GM21447 (cell line): ENCODE results near the gene IGFBP3.
"Not testable (repeated sequence)": the region's sequence is repeated elsewhere in the genome, so short reads cannot be mapped to it uniquely, and the experiment has no call there.

Source experiments
- ATAC-seq: cut with Tn5 transposase; IDR thresholded peaks from one replicate; pipeline ENCODE4 v1.9.1; 2021; ENCODE audit not compliant: unreplicated experiment

Gene IGFBP3, protein sequence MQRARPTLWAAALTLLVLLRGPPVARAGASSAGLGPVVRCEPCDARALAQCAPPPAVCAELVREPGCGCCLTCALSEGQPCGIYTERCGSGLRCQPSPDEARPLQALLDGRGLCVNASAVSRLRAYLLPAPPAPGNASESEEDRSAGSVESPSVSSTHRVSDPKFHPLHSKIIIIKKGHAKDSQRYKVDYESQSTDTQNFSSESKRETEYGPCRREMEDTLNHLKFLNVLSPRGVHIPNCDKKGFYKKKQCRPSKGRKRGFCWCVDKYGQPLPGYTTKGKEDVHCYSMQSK

GRCh38 chr7:45920502-45921380 lies at the start of gene IGFBP3:
Gene IGFBP3 (minus strand): TSS chr7:45921272. CDS start chr7:45921140, 132 bp downstream.
- ATAC-seq: no peak

GRCh38 chr7:45970454-45970853 lies 49.4 kb upstream of the IGFBP3 start:
- no peak for ATAC-seq

DNA sequence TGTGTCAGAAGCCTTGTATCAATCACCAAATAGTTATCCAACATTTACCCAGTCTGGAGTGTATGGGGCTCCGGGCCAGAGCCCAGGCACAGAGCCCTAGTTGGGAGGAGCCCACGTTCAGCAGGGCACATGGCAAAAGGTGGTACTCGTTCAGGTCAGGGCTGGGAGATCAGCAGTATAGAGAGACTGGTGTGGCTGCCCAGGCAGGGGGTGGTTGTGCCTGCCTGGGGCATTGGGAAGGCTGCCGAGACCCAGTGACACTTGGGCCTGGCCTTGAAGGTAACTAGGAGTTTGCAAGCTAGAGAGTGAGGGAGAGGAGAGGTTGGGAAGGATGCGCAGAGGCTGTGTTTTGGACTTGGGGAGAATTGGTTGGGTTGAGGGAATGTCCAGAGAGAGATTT lies 48.9 kb upstream of the IGFBP3 start:
- ATAC-seq: no peak

DNA sequence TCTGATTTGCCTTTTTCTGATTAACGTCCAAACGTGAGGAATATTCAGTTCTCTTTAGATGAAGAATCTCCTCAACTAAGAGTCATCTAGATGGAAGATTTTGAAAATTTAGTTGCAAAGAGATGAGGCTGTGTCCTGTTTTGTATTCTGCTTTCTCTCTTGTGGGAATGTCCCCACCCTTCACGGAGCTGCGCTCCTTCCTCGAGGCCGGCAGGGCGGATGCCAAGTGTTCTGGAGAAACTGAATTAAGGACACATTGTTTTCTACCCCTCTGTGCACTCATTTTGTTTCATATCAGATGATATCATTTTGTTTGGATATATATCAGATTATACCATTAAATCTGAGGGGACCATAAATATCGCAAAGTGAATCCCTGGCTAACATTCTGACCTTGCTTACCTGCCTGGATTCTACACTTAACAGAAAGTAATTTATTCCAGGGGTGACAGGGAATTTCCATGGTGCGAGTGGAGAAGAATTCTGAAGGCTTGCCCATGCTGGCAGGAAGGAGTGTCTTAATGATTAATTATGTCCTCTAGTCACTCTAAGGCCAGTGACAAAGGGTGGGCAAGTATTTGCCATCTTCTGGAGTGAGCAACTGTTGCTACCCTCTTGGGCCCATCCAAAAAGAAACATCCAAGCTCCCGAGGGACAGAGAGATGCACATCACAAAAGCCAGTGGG lies 47.9 kb upstream of the IGFBP3 start:
- no peak for ATAC-seq

GRCh38 chr7:45968312-45968711 lies 47.2 kb upstream of the IGFBP3 start:
- ATAC-seq: no peak

- no peak for ATAC-seq
Observed at GRCh38 chr7:45967591-45968157, 46.6 kb upstream of the IGFBP3 start.

GRCh38 chr7:45962861-45963260 lies 41.8 kb upstream of the IGFBP3 start:
- no peak for ATAC-seq

GRCh38 chr7:45957721-45958120 lies 36.6 kb upstream of the IGFBP3 start:
- no peak for ATAC-seq

DNA sequence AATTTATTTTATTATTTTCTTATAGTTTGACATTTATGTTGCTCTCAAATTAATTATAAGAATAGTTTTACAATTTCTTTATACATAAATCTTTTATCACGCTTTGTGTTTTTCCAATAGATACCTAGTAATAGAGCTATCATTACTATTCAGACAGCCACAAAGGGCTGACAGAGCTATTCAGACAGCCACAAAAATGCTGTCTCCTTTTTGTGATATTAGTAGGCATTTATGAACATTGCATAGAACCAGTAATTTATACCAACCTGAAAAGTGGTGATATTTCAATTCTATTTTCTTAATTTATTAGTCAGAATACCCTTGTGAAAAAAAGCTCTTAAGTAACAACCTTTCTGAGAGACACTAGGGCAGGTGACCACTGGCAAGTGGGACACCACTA lies 34.2 kb upstream of the IGFBP3 start:
- ATAC-seq: no peak

DNA sequence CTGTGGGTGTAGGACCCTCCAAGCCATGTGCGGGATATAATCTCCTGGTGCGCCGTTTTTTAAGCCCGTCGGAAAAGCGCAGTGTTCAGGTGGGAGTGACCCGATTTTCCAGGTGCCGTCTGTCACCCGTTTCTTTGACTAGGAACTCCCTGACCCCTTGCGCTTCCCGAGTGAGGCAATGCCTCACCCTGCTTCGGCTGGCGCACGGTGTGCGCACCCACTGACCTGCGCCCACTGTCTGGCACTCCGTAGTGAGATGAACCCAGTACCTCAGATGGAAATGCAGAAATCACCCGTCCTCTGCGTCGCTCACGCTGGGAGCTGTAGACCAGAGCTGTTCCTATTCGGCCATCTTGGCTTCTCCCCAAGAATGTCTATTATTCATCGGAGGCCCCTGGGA lies 32.0 kb upstream of the IGFBP3 start:
- ATAC-seq: not testable (repeated sequence)

DNA sequence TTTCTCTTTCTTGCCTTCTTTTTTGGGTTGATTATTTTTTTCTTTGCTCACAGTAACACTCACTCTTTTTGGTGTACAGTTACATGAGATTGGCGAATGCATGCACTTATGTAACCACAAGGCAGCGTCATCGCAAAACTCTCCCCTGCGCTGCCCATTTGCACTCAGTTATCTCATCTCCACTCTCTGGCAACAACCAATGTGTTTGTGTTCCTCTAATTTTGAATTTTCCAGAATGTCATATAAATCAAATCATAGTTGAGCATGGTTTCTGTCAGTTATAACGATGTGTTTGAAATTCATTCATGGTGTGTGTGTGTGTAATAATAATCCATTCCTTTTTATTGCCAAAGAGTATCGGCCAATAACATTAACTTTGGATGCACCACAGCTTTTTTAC lies 23.0 kb upstream of the IGFBP3 start:
- no peak for ATAC-seq

DNA sequence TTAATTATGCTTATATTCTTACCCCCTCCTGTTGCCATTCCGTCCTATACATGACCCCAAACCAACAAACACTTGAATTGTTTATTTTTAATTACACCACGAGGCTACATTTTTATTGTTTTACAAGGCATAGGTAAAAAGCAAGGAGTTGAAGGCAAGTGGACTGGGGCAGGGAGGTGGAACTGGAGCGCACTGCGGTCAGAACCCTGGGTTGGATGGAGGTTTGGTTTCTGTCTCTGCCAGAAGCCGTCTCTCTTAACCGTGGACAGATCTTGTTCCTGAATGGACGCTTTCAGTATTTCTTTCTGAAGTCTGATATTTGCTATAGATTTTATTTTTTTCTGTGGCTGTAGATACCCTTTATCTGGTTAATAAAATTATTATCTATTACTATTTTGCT lies 19.9 kb upstream of the IGFBP3 start:
- no peak for ATAC-seq

DNA sequence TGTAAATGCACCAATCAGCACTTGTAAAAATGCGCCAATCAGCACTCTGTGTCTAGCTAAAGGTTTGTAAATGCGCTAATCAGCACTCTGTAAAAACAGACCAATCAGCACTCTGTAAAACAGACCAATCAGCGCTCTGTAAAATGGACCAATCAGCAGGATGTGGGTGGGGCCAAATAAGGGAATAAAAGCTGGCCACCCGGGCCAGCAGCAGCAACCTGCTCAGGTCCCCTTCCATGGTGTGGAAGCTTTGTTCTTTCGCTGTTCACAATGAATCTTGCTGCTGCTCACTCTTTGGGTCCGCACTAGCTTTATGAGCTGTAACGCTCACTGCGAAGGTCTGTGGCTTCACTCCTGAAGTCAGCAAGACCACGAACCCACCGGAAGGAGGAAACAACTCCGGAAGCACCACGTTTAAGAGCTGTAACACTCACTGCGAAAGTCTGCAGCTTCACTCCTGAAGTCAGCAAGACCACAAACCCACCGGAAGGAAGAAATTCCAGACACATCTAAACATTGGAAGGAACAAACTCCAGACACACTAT lies 19.2 kb upstream of the IGFBP3 start:
- ATAC-seq: not testable (repeated sequence)

GRCh38 chr7:45939574-45939973 lies 18.5 kb upstream of the IGFBP3 start:
- ATAC-seq: no peak

GRCh38 chr7:45938626-45939302 lies 17.7 kb upstream of the IGFBP3 start:
- no peak for ATAC-seq

- no peak for ATAC-seq
Observed at GRCh38 chr7:45937862-45938261, 16.8 kb upstream of the IGFBP3 start.

DNA sequence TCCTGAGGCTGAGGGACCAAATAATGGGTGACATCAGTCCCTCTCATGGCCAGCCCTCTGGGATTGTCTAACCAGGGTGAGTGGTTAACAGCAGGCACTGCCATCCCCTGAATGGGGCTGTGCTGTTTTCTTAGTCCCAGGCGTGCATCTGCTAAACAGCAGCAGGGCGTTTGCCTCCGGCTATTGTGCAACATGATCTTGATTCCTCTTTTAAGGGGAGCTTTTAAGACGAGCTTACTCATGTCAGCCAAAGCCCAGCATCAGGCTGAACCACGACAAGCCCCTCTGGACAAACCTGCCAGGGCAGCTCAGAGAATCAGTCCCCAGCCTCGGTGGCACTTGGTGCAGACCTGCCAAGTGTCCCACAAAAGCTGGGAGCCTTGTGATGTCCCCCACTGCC lies 16.2 kb upstream of the IGFBP3 start:
- ATAC-seq: no peak

GRCh38 chr7:45930967-45931366 lies 9.9 kb upstream of the IGFBP3 start:
- no peak for ATAC-seq

- ATAC-seq: no peak
Observed at GRCh38 chr7:45927721-45928120, 6.6 kb upstream of the IGFBP3 start.

DNA sequence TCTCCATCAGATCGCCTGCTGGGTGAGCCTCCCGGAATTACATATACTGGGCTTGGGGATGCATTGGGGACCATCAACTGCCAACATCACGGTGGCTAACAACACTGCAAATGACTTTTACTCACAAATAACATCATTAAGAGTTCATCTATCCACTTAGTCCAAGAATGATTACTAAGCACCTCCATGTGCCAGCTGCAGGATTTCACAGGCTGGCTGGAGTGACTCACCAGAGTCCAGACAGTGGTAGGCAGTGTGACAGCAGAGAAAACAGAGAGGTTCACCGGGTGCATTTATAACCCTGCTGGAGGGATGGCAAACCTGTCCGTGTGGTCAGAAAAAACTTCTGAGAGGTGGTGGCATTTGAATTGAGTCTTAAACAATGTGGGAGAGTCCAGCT lies 3.2 kb upstream of the IGFBP3 start:
- ATAC-seq: no peak

- ATAC-seq: no peak
Observed at GRCh38 chr7:45923818-45924217, 2.7 kb upstream of the IGFBP3 start.
